Omental fat pad (tissue), 4 donors: Measurements from ENCODE around the gene ZNF608. TPM values are rescaled to one million over a fixed set of nuclear protein-coding genes. Genes with fewer than 3 reads are reported as not detected.

Experiments
- ATAC-seq: fragments of 150-250 bp; one replicate; pipeline ENCODE4 v1.9.1; 2016; ENCODE audit warnings: mild to moderate bottlenecking, moderate library complexity; ENCODE audit not compliant: low FRiP score
- DNase-seq: peaks from one replicate; pipeline ENCODE4 v3.0.0-alpha.2; 2019; ENCODE audit warnings: low spot score
- total RNA-seq, 4 donors: library from RNA; depleted of rRNA; stranded (reverse); fragments of >200 nt; gene quantifications; one replicate each; pipeline ENCODE4 v1.1.0, GENCODE V29; 2016
- TF ChIP-seq, protein P1 (sequence below), 3 donors: fragments of 450-650 bp; IDR thresholded peaks; one replicate each; pipeline ENCODE4 v1.5.1; 2016 to 2017; ENCODE audit warnings: antibody characterized with exemption in 3 of 3, mild to moderate bottlenecking in 3 of 3, moderate library complexity in 2 of 3

ZNF608 gene
- total RNA-seq, 4 donors from 2014 or later = 14.8 to 26.2 (median 20.8) TPM

DNA sequence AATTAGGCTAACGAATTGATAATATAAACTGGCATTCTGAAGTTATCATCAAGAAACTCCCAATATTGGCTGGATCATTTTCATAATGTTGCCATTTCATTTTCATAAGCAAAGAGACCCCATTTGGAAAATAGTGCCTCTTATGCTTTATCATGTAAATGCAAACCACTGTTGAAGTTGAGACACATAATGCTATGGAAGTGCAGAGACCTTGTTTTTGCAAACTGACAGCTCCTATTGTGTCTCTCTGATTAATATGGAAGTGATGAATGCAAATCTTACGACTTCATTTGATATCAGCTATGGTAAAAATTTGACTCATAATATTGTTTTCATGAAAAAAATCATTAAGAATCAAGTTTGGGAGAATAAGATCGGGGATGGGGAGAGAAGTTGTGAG lies 25.3 kb upstream of the ZNF608 start:
- DNase-seq = no peak
- ATAC-seq = no peak
- TF ChIP-seq, protein P1, sequence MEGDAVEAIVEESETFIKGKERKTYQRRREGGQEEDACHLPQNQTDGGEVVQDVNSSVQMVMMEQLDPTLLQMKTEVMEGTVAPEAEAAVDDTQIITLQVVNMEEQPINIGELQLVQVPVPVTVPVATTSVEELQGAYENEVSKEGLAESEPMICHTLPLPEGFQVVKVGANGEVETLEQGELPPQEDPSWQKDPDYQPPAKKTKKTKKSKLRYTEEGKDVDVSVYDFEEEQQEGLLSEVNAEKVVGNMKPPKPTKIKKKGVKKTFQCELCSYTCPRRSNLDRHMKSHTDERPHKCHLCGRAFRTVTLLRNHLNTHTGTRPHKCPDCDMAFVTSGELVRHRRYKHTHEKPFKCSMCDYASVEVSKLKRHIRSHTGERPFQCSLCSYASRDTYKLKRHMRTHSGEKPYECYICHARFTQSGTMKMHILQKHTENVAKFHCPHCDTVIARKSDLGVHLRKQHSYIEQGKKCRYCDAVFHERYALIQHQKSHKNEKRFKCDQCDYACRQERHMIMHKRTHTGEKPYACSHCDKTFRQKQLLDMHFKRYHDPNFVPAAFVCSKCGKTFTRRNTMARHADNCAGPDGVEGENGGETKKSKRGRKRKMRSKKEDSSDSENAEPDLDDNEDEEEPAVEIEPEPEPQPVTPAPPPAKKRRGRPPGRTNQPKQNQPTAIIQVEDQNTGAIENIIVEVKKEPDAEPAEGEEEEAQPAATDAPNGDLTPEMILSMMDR (IDR thresholded peaks at IDR 0.05) = no peak

DNA sequence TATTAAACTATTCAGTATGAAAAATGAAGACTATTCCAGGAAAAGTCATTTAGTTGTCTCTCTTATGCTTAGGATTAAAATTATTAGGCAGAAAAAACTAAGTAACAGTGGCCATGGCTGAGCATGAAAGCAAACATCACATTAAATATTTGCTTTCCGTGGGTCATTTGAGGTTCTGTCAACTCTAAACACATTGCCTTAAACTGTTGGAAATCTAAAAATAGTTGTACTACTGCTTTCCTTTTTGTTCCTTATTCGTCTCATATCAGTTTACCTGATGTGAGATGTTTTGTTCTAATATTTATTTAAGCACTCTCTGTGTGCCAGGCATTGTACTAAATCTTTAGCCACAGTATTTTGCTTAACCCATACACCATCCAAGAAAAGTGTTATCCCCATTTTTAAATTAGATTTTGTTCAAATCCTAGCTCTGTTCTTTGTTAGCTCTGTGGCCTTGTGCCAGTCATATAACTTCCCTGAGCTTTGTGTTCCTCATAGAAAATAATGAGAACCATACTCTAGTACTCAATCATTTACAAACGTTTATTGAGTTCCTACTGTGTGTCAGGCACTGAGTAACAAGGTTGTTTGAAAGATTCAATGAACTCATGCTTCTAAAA lies 18.7 kb upstream of the ZNF608 start:
- TF ChIP-seq, protein P1 (IDR thresholded peaks at IDR 0.05) = no peak
- no peak for ATAC-seq
- DNase-seq = no peak

GRCh38 chr5:124764585-124764984 lies 18.1 kb upstream of the ZNF608 start:
- ATAC-seq (no peak), DNase-seq (no peak)
- TF ChIP-seq, protein P1 (IDR thresholded peaks at IDR 0.05) = no peak

DNA sequence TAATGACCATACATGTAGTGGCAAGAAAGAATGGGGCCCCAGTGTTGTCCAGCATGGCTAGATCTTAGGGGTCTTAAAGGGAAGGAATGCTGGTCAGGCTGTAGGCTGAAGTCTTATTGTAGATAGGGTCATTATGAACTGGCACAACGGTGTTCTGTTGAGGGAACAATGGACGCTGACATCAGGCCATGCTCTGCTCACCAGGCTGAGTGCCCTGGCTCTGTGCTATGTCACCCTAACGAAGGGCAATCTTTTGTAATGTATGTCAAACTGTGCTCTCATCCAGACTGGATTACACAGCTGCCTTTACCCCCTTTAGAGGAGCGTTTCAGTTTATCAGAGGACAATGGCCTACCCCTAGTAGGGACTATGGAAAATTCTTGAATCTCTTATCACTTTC lies 14.6 kb upstream of the ZNF608 start:
- DNase-seq (no peak), ATAC-seq (no peak)
- TF ChIP-seq, protein P1 (IDR thresholded peaks at IDR 0.05) = no peak

DNA sequence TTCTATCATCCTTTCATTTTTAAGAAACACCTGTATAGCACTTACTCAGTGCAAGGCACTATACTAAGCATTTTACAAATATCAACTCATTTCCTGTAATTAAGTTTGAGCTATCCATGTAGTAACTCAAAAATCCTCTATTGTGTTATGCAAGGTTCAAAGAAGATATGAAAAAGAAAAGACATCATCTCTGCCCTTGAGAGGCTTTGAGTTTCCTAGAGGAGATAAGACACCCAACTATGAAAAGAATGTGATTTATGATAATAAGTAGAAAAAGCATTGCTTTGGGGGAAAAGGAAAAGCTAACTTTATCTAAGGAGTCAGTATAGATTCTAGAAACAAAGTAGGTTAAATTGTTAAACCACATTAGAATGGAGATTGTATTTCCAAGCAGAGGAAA lies 14.2 kb upstream of the ZNF608 start:
- ATAC-seq = no peak

DNA sequence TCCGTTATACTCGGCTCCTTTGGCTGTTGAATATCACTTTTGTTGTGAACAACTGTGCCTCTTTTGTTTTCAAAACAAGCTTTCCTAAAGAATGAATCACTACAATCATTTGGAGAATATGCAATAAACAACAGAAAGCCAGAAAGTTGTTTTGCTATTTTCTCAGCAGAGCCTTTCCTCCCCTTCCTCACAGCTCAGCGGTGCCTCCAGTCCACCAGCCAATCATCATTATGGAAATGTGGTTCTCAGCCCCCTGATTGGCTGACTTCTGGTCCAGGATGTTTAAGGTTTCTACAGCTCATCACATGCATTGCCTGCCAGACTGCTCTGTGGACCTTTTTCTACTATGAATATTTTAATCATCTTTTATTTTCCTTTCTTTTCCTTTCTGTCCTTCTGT lies 9.1 kb upstream of the ZNF608 start:
- TF ChIP-seq, protein P1 (IDR thresholded peaks at IDR 0.05) = no peak
- DNase-seq (no peak), ATAC-seq (no peak)

More for the DNA sequence above, 14.2 kb upstream of the ZNF608 start:
- TF ChIP-seq, protein P1 (IDR thresholded peaks at IDR 0.05) = no peak
- no peak for DNase-seq

- no peak for ATAC-seq
- TF ChIP-seq, protein P1 (IDR thresholded peaks at IDR 0.05) = no peak
Observed at GRCh38 chr5:124755041-124755440, 8.6 kb upstream of the ZNF608 start.

More at GRCh38 chr5:124755041-124755440, 8.6 kb upstream of the ZNF608 start:
- no peak for DNase-seq
